Measurements from ENCODE around the gene PIK3R1. TPM values are rescaled to one million over a fixed set of nuclear protein-coding genes. Genes with fewer than 3 reads are reported as not detected.

PIK3R1 gene
- total and polyA plus RNA-seq, 8 donors: 4.2 to 31.5 (median 18.8) TPM

- no peaks in the 10 kb centered on the region for H3K27me3 ChIP-seq
- FAIRE-seq (no peak), DNase-seq (no peak), ATAC-seq (no peak)
- H3K27ac ChIP-seq: no peak overlapping the region
- intact Hi-C loops (cut with DNase I): loop anchor here in 1 of 3 donors (10.0 kb wide), 1 partner anchor 174 kb away; no protein-coding TSS in a partner anchor
- H3K4me3 ChIP-seq: peak overlapping the region in 1 of 4 donors; percentile 3
- peaks cover 0 to 23% (median 0%) of the 10 kb centered on the region in 3 donors for H3K36me3 ChIP-seq
- H3K4me1 ChIP-seq: peaks cover 10 to 31% (median 28%) of the 10 kb centered on the region in 3 donors
- no peaks in the 10 kb centered on the region for H3K9me3 ChIP-seq
- TF ChIP-seq, protein P1, sequence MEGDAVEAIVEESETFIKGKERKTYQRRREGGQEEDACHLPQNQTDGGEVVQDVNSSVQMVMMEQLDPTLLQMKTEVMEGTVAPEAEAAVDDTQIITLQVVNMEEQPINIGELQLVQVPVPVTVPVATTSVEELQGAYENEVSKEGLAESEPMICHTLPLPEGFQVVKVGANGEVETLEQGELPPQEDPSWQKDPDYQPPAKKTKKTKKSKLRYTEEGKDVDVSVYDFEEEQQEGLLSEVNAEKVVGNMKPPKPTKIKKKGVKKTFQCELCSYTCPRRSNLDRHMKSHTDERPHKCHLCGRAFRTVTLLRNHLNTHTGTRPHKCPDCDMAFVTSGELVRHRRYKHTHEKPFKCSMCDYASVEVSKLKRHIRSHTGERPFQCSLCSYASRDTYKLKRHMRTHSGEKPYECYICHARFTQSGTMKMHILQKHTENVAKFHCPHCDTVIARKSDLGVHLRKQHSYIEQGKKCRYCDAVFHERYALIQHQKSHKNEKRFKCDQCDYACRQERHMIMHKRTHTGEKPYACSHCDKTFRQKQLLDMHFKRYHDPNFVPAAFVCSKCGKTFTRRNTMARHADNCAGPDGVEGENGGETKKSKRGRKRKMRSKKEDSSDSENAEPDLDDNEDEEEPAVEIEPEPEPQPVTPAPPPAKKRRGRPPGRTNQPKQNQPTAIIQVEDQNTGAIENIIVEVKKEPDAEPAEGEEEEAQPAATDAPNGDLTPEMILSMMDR (IDR thresholded peaks at IDR 0.05): no peak
- 11 to 16% methylated on average over 3 of the region's 3 CpGs for WGBS, 2 donors
These were observed 75.3 kb downstream of the PIK3R1 start for GRCh38 chr5:68290847-68291246.

- Histone ChIP-seq H3K27ac (no peak overlapping the region), H3K4me1 (peaks cover 6 to 18% (median 15%) of the 10 kb centered on the region in 3 donors), H3K27me3 (no peaks in the 10 kb centered on the region), H3K36me3 (peaks cover 0 to 37% (median 5%) of the 10 kb centered on the region in 3 donors), H3K9me3 (no peaks in the 10 kb centered on the region), H3K4me3 (no peak overlapping the region)
- TF ChIP-seq, protein P1 (IDR thresholded peaks at IDR 0.05): no peak
- ATAC-seq (no peak), DNase-seq (no peak), FAIRE-seq (no peak)
- intact Hi-C loops (cut with DNase I): loop anchor here in 1 of 3 donors (10.0 kb wide), 1 partner anchor 172 kb away; no protein-coding TSS in a partner anchor
- 48 to 53% methylated on average over 3 of the region's 3 CpGs for WGBS, 2 donors
These were observed 76.8 kb downstream of the PIK3R1 start for GRCh38 chr5:68292316-68292715.

GRCh38 chr5:68295772-68296171 lies 80.2 kb downstream of the PIK3R1 start:
- FAIRE-seq: no peak
- TF ChIP-seq, protein P1 (IDR thresholded peaks at IDR 0.05): no peak
- no peak for DNase-seq
- ATAC-seq: peak in 3 of 4 donors; percentile 15 to 75 (median 48)
- no peaks in the 10 kb centered on the region for H3K9me3 ChIP-seq
- H3K4me1 ChIP-seq: peaks cover 4 to 18% (median 10%) of the 10 kb centered on the region in 3 donors
- peaks cover 0 to 47% (median 12%) of the 10 kb centered on the region in 3 donors for H3K36me3 ChIP-seq
- peak overlapping the region in 1 of 4 donors; percentile 4 for H3K27ac ChIP-seq
- H3K4me3 ChIP-seq: no peak overlapping the region
- no peaks in the 10 kb centered on the region for H3K27me3 ChIP-seq
- intact Hi-C loops (cut with DNase I): loop anchor here in 1 of 3 donors (10.0 kb wide), 1 partner anchor 169 kb away; no protein-coding TSS in a partner anchor
- 59 to 63% methylated on average over 3 of the region's 3 CpGs for WGBS, 2 donors

- DNase-seq: no peak
- Histone ChIP-seq H3K4me1 (peaks cover 0 to 9% (median 9%) of the 10 kb centered on the region in 3 donors), H3K36me3 (peaks cover 0 to 47% (median 12%) of the 10 kb centered on the region in 3 donors), H3K27ac (no peak overlapping the region), H3K9me3 (no peaks in the 10 kb centered on the region), H3K27me3 (no peaks in the 10 kb centered on the region), H3K4me3 (no peak overlapping the region)
- ATAC-seq: no peak
- WGBS, 2 donors: 78 to 87% methylated on average over 1 of the region's 1 CpG
- TF ChIP-seq, protein P1 (IDR thresholded peaks at IDR 0.05): no peak
- FAIRE-seq: no peak
- intact Hi-C loops (cut with DNase I): loop anchor here in 1 of 3 donors (10.0 kb wide), 1 partner anchor 168 kb away; no protein-coding TSS in a partner anchor
These were observed 81.3 kb downstream of the PIK3R1 start for GRCh38 chr5:68296895-68297294.

- DNase-seq (no peak), ATAC-seq (no peak), FAIRE-seq (no peak)
- H3K27me3 ChIP-seq: no peaks in the 10 kb centered on the region
- H3K4me3 ChIP-seq: no peak overlapping the region
- TF ChIP-seq, protein P1 (IDR thresholded peaks at IDR 0.05): no peak
- peaks cover 0 to 9% (median 6%) of the 10 kb centered on the region in 3 donors for H3K4me1 ChIP-seq
- no peaks in the 10 kb centered on the region for H3K9me3 ChIP-seq
- intact Hi-C loops (cut with DNase I): loop anchor here in 1 of 3 donors (10.0 kb wide), 1 partner anchor 167 kb away; no protein-coding TSS in a partner anchor
- WGBS, 2 donors: 87 to 91% methylated on average over 4 of the region's 4 CpGs
- peaks cover 0 to 47% (median 12%) of the 10 kb centered on the region in 3 donors for H3K36me3 ChIP-seq
- no peak overlapping the region for H3K27ac ChIP-seq
These were observed 82.1 kb downstream of the PIK3R1 start for GRCh38 chr5:68297656-68298055.

Measured in pancreas (tissue), 10 donors.